Measurements from ENCODE around the gene EFCAB6. TPM values are rescaled to one million over a fixed set of nuclear protein-coding genes. Genes with fewer than 3 reads are reported as not detected.

The EFCAB6 gene
- total and polyA plus RNA-seq, 11 donors, result 0.53 to 2.3 (median 1.5) TPM

GRCh38 chr22:43743131-43743530 is 69.0 kb downstream of the EFCAB6 start:
- no peak for ATAC-seq
- H3K4me3 ChIP-seq, result no peak overlapping the region
- H3K36me3 ChIP-seq, result no peaks in the 10 kb centered on the region
- peaks cover 0 to 24% (median 9%) of the 10 kb centered on the region in 12 donors for H3K4me1 ChIP-seq
- DNase-seq, result no peak
- H3K9me3 ChIP-seq, result no peaks in the 10 kb centered on the region
- peaks cover 0 to 11% (median 0%) of the 10 kb centered on the region in 9 donors for H3K27me3 ChIP-seq
- WGBS, 4 donors, result 63 to 71% (median 68%) methylated on average over 4 of the region's 4 CpGs
- H3K27ac ChIP-seq, result no peak overlapping the region
- intact Hi-C loops (cut with DNase I), result no loop called here
- TF ChIP-seq POLR2A (IDR thresholded peaks at IDR 0.05), result no peak
- TF ChIP-seq, protein P1, sequence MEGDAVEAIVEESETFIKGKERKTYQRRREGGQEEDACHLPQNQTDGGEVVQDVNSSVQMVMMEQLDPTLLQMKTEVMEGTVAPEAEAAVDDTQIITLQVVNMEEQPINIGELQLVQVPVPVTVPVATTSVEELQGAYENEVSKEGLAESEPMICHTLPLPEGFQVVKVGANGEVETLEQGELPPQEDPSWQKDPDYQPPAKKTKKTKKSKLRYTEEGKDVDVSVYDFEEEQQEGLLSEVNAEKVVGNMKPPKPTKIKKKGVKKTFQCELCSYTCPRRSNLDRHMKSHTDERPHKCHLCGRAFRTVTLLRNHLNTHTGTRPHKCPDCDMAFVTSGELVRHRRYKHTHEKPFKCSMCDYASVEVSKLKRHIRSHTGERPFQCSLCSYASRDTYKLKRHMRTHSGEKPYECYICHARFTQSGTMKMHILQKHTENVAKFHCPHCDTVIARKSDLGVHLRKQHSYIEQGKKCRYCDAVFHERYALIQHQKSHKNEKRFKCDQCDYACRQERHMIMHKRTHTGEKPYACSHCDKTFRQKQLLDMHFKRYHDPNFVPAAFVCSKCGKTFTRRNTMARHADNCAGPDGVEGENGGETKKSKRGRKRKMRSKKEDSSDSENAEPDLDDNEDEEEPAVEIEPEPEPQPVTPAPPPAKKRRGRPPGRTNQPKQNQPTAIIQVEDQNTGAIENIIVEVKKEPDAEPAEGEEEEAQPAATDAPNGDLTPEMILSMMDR (IDR thresholded peaks at IDR 0.05), result no peak

- Histone ChIP-seq H3K4me1 (peaks cover 0 to 24% (median 9%) of the 10 kb centered on the region in 12 donors), H3K4me3 (no peak overlapping the region), H3K27ac (no peak overlapping the region), H3K9me3 (no peaks in the 10 kb centered on the region), H3K36me3 (no peaks in the 10 kb centered on the region), H3K27me3 (peaks cover 0 to 11% (median 0%) of the 10 kb centered on the region in 9 donors)
- no peak for TF ChIP-seq POLR2A (IDR thresholded peaks at IDR 0.05)
- TF ChIP-seq, protein P1 (IDR thresholded peaks at IDR 0.05), result no peak
- intact Hi-C loops (cut with DNase I), result no loop called here
- 77 to 85% (median 84%) methylated on average over 13 to 15 of the region's 15 CpGs for WGBS, 4 donors
- ATAC-seq (peak in 1 of 4 donors; percentile 11), DNase-seq (no peak)
Measured at GRCh38 chr22:43742154-43742950, 69.8 kb downstream of the EFCAB6 start.

GRCh38 chr22:43740587-43741270 is 71.4 kb downstream of the EFCAB6 start:
- intact Hi-C loops (cut with DNase I), result no loop called here
- H3K27ac ChIP-seq, result peak overlapping the region in 3 of 12 donors; percentile 5 to 48 (median 24)
- H3K9me3 ChIP-seq, result no peaks in the 10 kb centered on the region
- H3K4me3 ChIP-seq, result peak overlapping the region in 5 of 12 donors; percentile 11 to 34 (median 18)
- peaks cover 0 to 11% (median 0%) of the 10 kb centered on the region in 9 donors for H3K27me3 ChIP-seq
- no peaks in the 10 kb centered on the region for H3K36me3 ChIP-seq
- TF ChIP-seq POLR2A (IDR thresholded peaks at IDR 0.05), result no peak
- TF ChIP-seq, protein P1 (IDR thresholded peaks at IDR 0.05), result no peak
- WGBS, 4 donors, result 26 to 37% (median 28%) methylated on average over 15 to 19 of the region's 19 CpGs
- DNase-seq, result peak in 1 of 5 donors; percentile 21
- ATAC-seq, result peak; percentile 45 to 66 (median 59)
- peaks cover 0 to 24% (median 9%) of the 10 kb centered on the region in 12 donors for H3K4me1 ChIP-seq

DNA sequence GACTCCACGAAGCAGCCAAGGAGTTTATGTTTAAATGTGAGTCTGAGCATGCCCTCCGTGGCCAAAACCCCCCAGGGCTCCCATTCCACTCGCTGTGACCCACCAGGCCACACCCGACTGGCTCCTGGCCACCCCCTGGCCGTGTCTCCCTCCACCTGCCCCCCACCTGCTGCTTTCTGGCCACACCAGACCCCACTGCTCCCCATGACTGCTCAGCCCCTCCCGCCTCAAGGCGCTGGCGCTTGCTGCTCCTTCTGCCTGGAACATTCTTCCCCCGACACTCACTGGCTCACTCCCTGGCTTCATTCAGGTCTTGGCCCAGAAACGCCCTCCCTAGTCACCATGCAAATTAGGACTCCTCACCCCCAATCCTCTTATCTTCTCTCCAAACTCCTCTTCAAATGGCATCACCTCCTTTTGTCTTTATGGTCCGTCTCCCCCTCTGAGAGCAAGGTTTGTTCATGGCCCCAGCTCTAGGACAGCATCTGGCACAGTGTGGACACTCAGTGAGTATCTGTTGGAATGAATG is 72.2 kb downstream of the EFCAB6 start:
- intact Hi-C loops (cut with DNase I), result no loop called here
- no peak for ATAC-seq
- H3K27ac ChIP-seq, result no peak overlapping the region

More for the DNA sequence above, 72.2 kb downstream of the EFCAB6 start:
- TF ChIP-seq, protein P1 (IDR thresholded peaks at IDR 0.05), result no peak
- TF ChIP-seq POLR2A (IDR thresholded peaks at IDR 0.05), result no peak
- peaks cover 0 to 11% (median 0%) of the 10 kb centered on the region in 9 donors for H3K27me3 ChIP-seq
- H3K36me3 ChIP-seq, result no peaks in the 10 kb centered on the region
- H3K4me3 ChIP-seq, result no peak overlapping the region
- 71 to 76% (median 75%) methylated on average over 11 of the region's 11 CpGs for WGBS, 4 donors
- H3K9me3 ChIP-seq, result no peaks in the 10 kb centered on the region
- no peak for DNase-seq
- peaks cover 0 to 21% (median 9%) of the 10 kb centered on the region in 12 donors for H3K4me1 ChIP-seq

All from heart left ventricle (tissue), 16 donors.